MG63 (cell line): ENCODE results near the gene TEX19. TPM values are rescaled to one million over a fixed set of nuclear protein-coding genes. Genes with fewer than 3 reads are reported as not detected.
"Not testable (repeated sequence)": the region's sequence is repeated elsewhere in the genome, so short reads cannot be mapped to it uniquely, and the experiment has no call there.

Experiments
- DNase-seq: peaks from one replicate; pipeline ENCODE4 v3.0.0-alpha.2; 2020
- H3K27me3 ChIP-seq: fragments of 250-450 bp; sonication (Bioruptor Pico); 2 replicates; pipeline ENCODE4 v1.5.1; 2020; ENCODE audit warnings: mild to moderate bottlenecking, moderate library complexity
- H3K36me3 ChIP-seq: fragments of 250-450 bp; sonication (Bioruptor Pico); 2 replicates; pipeline ENCODE4 v1.5.1; 2020; ENCODE audit warnings: mild to moderate bottlenecking, moderate library complexity
- H3K4me3 ChIP-seq: fragments of 250-450 bp; sonication (Bioruptor Pico); 2 replicates; pipeline ENCODE4 v1.5.1; 2020; ENCODE audit warnings: mild to moderate bottlenecking, moderate library complexity
- H3K9me3 ChIP-seq: fragments of 250-450 bp; sonication (Bioruptor Pico); 2 replicates; pipeline ENCODE4 v1.5.1; 2020; ENCODE audit warnings: mild to moderate bottlenecking, moderate library complexity
- total RNA-seq: library from RNA; depleted of rRNA; stranded (reverse); fragments of >200 nt; shearing (Covaris generic); gene quantifications from 2 replicates; pipeline ENCODE4 v1.2.3, GENCODE V29; 2014; ENCODE audit warnings: low replicate concordance

Gene TEX19
- total RNA-seq, 1 experiment from 2014 or later: 2.3 TPM

- Histone ChIP-seq H3K36me3 (no peaks in the 10 kb centered on the region), H3K9me3 (no peaks in the 10 kb centered on the region), H3K27me3 (no peaks in the 10 kb centered on the region), H3K4me3 (no peak overlapping the region)
- no peak for DNase-seq
These were observed 19.1 kb downstream of the TEX19 start for GRCh38 chr17:82377924-82378740.

GRCh38 chr17:82378741-82379021, 19.6 kb downstream of the TEX19 start:
- no peak for DNase-seq
- H3K27me3 ChIP-seq: no peaks in the 10 kb centered on the region

GRCh38 chr17:82380860-82381702, 22.0 kb downstream of the TEX19 start:
- Histone ChIP-seq H3K36me3 (no peaks in the 10 kb centered on the region), H3K9me3 (no peaks in the 10 kb centered on the region), H3K4me3 (peak overlapping the region; percentile 25), H3K27me3 (no peaks in the 10 kb centered on the region)
- DNase-seq: no peak

More at GRCh38 chr17:82378741-82379021, 19.6 kb downstream of the TEX19 start:
- no peaks in the 10 kb centered on the region for H3K9me3 ChIP-seq
- no peak overlapping the region for H3K4me3 ChIP-seq
- H3K36me3 ChIP-seq: no peaks in the 10 kb centered on the region

- not testable (repeated sequence) for H3K27me3 ChIP-seq, DNase-seq
These were observed 22.6 kb downstream of the TEX19 start for GRCh38 chr17:82381703-82382009.

GRCh38 chr17:82382220-82382932, 23.3 kb downstream of the TEX19 start:
- not testable (repeated sequence) for H3K4me3 ChIP-seq, DNase-seq, H3K36me3 ChIP-seq, H3K27me3 ChIP-seq, H3K9me3 ChIP-seq

More at GRCh38 chr17:82381703-82382009, 22.6 kb downstream of the TEX19 start:
- H3K9me3 ChIP-seq, H3K36me3 ChIP-seq, H3K4me3 ChIP-seq: not testable (repeated sequence)

- Histone ChIP-seq H3K27me3 (no peaks in the 10 kb centered on the region), H3K36me3 (no peaks in the 10 kb centered on the region), H3K4me3 (no peak overlapping the region), H3K9me3 (no peaks in the 10 kb centered on the region)
- DNase-seq: no peak
These were observed 23.8 kb downstream of the TEX19 start for GRCh38 chr17:82382933-82383255.

GRCh38 chr17:82383411-82383810, 24.4 kb downstream of the TEX19 start:
- Histone ChIP-seq H3K36me3 (no peaks in the 10 kb centered on the region), H3K9me3 (no peaks in the 10 kb centered on the region), H3K27me3 (no peaks in the 10 kb centered on the region), H3K4me3 (no peak overlapping the region)
- DNase-seq: no peak

GRCh38 chr17:82384051-82384729, 25.1 kb downstream of the TEX19 start:
- Histone ChIP-seq H3K27me3 (no peaks in the 10 kb centered on the region), H3K9me3 (no peaks in the 10 kb centered on the region), H3K36me3 (no peaks in the 10 kb centered on the region), H3K4me3 (no peak overlapping the region)
- DNase-seq: no peak

- no peaks in the 10 kb centered on the region for H3K9me3 ChIP-seq
- H3K4me3 ChIP-seq: no peak overlapping the region
- no peaks in the 10 kb centered on the region for H3K27me3 ChIP-seq
- H3K36me3 ChIP-seq: no peaks in the 10 kb centered on the region
- DNase-seq: peak; percentile 90
These were observed 25.9 kb downstream of the TEX19 start for GRCh38 chr17:82384730-82385481.

- DNase-seq: no peak
- no peaks in the 10 kb centered on the region for H3K27me3 ChIP-seq
- H3K4me3 ChIP-seq: no peak overlapping the region
- H3K9me3 ChIP-seq: no peaks in the 10 kb centered on the region
- no peaks in the 10 kb centered on the region for H3K36me3 ChIP-seq
These were observed 26.7 kb downstream of the TEX19 start for GRCh38 chr17:82385559-82386254.

- no peaks in the 10 kb centered on the region for H3K36me3 ChIP-seq
- no peak for DNase-seq
These were observed 27.3 kb downstream of the TEX19 start for GRCh38 chr17:82386255-82386831.

GRCh38 chr17:82386881-82387704, 28.0 kb downstream of the TEX19 start:
- no peaks in the 10 kb centered on the region for H3K27me3 ChIP-seq

More at GRCh38 chr17:82386255-82386831, 27.3 kb downstream of the TEX19 start:
- Histone ChIP-seq H3K4me3 (no peak overlapping the region), H3K27me3 (no peaks in the 10 kb centered on the region), H3K9me3 (no peaks in the 10 kb centered on the region)

GRCh38 chr17:82387705-82388106, 28.7 kb downstream of the TEX19 start:
- DNase-seq: no peak
- Histone ChIP-seq H3K4me3 (no peak overlapping the region), H3K36me3 (peaks cover 2% of the 10 kb centered on the region; the same call in 1 of the 2 replicates), H3K9me3 (no peaks in the 10 kb centered on the region), H3K27me3 (no peaks in the 10 kb centered on the region)

More at GRCh38 chr17:82386881-82387704, 28.0 kb downstream of the TEX19 start:
- Histone ChIP-seq H3K4me3 (no peak overlapping the region), H3K36me3 (peaks cover under 1% of the 10 kb centered on the region; the same call in 1 of the 2 replicates), H3K9me3 (no peaks in the 10 kb centered on the region)
- no peak for DNase-seq

GRCh38 chr17:82388223-82388921, 29.3 kb downstream of the TEX19 start:
- Histone ChIP-seq H3K27me3 (no peaks in the 10 kb centered on the region), H3K36me3 (peaks cover 2% of the 10 kb centered on the region; the same call in 1 of the 2 replicates), H3K4me3 (no peak overlapping the region), H3K9me3 (no peaks in the 10 kb centered on the region)
- DNase-seq: peak; percentile 47
